ENCODE results near the gene NUDCD3.

DNA sequence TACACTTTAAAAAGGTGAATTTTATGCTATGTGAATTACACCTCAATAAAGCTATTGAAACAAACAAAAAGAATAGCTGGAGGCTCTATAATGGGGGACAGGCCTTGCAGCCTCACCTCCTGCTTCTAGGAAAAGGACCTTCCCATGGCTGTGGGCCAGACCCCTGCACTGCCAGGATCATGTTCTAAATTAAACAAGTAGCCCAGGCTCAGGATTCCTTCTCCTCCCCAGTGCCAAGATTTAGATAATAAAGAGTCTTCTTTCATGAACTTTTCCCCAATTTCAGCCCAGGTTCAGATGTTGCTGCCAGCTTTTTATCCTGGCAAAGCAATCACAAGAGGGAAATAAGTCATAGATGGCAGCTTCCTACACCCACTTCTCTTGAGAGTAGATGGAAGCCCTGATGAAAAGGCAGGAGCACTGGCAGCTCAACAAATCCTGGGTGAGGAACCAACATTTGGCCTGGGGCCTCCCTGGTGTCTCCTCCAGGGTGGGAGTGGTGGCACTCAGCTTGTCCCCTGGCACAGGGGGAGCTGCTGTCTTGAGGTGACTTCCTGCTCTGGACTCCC, 142.8 kb downstream of the NUDCD3 start:
- no peak for TF ChIP-seq CTCF (IDR thresholded peaks at IDR 0.05)
- no peak for TF ChIP-seq ZFX (IDR thresholded peaks at IDR 0.05; ENCODE audit: borderline replicate concordance)
